ENCODE results near the gene EIF1AY. TPM values are rescaled to one million over a fixed set of nuclear protein-coding genes. Genes with fewer than 3 reads are reported as not detected.

EIF1AY gene
- total and polyA plus RNA-seq, 2 of the 13 experiments (the other 11 are each of a cell fraction or from before 2014, with no cell fraction given) = 20.9 to 53.2 TPM

GRCh38 chrY:20575531-20576121 is at the start of gene EIF1AY (continued):
- TF ChIP-seq ZBTB44 (CRISPR knock-in tag; IDR thresholded peaks at IDR 0.05) = no peak
- no peak for TF ChIP-seq YY1 (IDR thresholded peaks at IDR 0.05; ENCODE audit: insufficient read depth, insufficient replicate concordance, low read depth, low read length)
- no peak for TF ChIP-seq KAT2B (IDR thresholded peaks at IDR 0.05; ENCODE audit: borderline replicate concordance, low read depth, low read length)
- TF ChIP-seq KIAA2018 (CRISPR knock-in tag; IDR thresholded peaks at IDR 0.05; ENCODE audit: borderline replicate concordance) = no peak
- TF ChIP-seq MAFK (conservative IDR thresholded peaks at IDR 0.05 in 1 of 2, IDR thresholded peaks at IDR 0.05 in 1 of 2; ENCODE audit: low read length in 2 of 2) = peak; percentile 90 to 93
- TF ChIP-seq GRHL1 (CRISPR knock-in tag; conservative IDR thresholded peaks at IDR 0.05) = no peak
- no peak for TF ChIP-seq AGO1 (IDR thresholded peaks at IDR 0.05; ENCODE audit: low read depth, low read length, poor library complexity, severe bottlenecking)
- TF ChIP-seq TFDP2 (CRISPR knock-in tag; IDR thresholded peaks at IDR 0.05) = no peak; the same call in 1 of the 2 replicates
- TF ChIP-seq ZSCAN21 (CRISPR knock-in tag; IDR thresholded peaks at IDR 0.05; ENCODE audit: borderline replicate concordance) = no peak
- TF ChIP-seq HOXA5 (CRISPR knock-in tag; IDR thresholded peaks at IDR 0.05) = no peak
- no peak for TF ChIP-seq ZNF780A (CRISPR knock-in tag; IDR thresholded peaks at IDR 0.05)
- TF ChIP-seq ZNF670 (CRISPR knock-in tag; IDR thresholded peaks at IDR 0.05; ENCODE audit: borderline replicate concordance) = no peak
- no peak for TF ChIP-seq TRAFD1 (CRISPR knock-in tag; IDR thresholded peaks at IDR 0.05; ENCODE audit: borderline replicate concordance)

Measured in HepG2 (cell line).